GM23338 (cell line): ENCODE data around the gene CCDC93. TPM values are rescaled to one million over a fixed set of nuclear protein-coding genes. Genes with fewer than 3 reads are reported as not detected.

Source experiments
- ATAC-seq: fragments of 200-7000 bp; cut with Tn5 transposase; 3 replicates; pipeline ENCODE4 v1.9.1; 2020
- DNase-seq: peaks from one replicate; pipeline ENCODE4 v3.0.0-alpha.2; 2015; ENCODE audit warnings: low spot score
- H2AFZ ChIP-seq: fragments of 200-600 bp; sonication (generic); 2 replicates; pipeline ENCODE4 v1.8.0; 2016; ENCODE audit warnings: antibody characterized with exemption, mild to moderate bottlenecking, moderate library complexity
- H3F3A ChIP-seq: fragments of 200-600 bp; sonication (generic); replicated peaks from 2 replicates; pipeline ENCODE4 v1.8.0; 2017; ENCODE audit warnings: antibody characterized with exemption, mixed run types, low read depth
- H3K27ac ChIP-seq: fragments of 200-600 bp; sonication (generic); 2 replicates; pipeline ENCODE4 v1.6.1; 2016; ENCODE audit warnings: low read depth
- H3K27me3 ChIP-seq: fragments of 200-600 bp; sonication (generic); 2 replicates; pipeline ENCODE4 v1.8.0; 2016; ENCODE audit warnings: mild to moderate bottlenecking, mixed run types, moderate library complexity; ENCODE audit not compliant: insufficient read depth
- H3K36me3 ChIP-seq: fragments of 200-600 bp; sonication (generic); 2 replicates; pipeline ENCODE4 v1.8.0; 2016; ENCODE audit warnings: mild to moderate bottlenecking; ENCODE audit not compliant: insufficient read depth
- H3K4me1 ChIP-seq: fragments of 200-600 bp; sonication (generic); 2 replicates; pipeline ENCODE4 v1.8.0; 2016; ENCODE audit warnings: mild to moderate bottlenecking, moderate library complexity; ENCODE audit not compliant: insufficient read depth
- H3K4me2 ChIP-seq: fragments of 200-600 bp; sonication (generic); 2 replicates; pipeline ENCODE4 v1.7.1; 2017; ENCODE audit warnings: mixed run types
- H3K4me3 ChIP-seq: fragments of 200-600 bp; sonication (generic); 2 replicates; pipeline ENCODE4 v1.6.1; 2016; ENCODE audit warnings: mixed run types
- H3K79me2 ChIP-seq: fragments of 200-600 bp; sonication (generic); replicated peaks from 2 replicates; pipeline ENCODE4 v1.8.0; 2017; ENCODE audit warnings: mild to moderate bottlenecking; ENCODE audit not compliant: insufficient read depth
- H3K9me2 ChIP-seq: fragments of 200-600 bp; sonication (generic); 2 replicates; pipeline ENCODE4 v1.8.0; 2017; ENCODE audit not compliant: insufficient read depth
- H4K20me1 ChIP-seq: fragments of 200-600 bp; sonication (generic); replicated peaks from 2 replicates; pipeline ENCODE4 v1.8.0; 2017; ENCODE audit warnings: mild to moderate bottlenecking; ENCODE audit not compliant: insufficient read depth
- H3K27ac Mint-ChIP-seq: 2 replicates; pipeline ENCODE4 v1.8.0; 2020; ENCODE audit warnings: inconsistent platforms, mild to moderate bottlenecking, moderate library complexity, mixed read lengths
- H3K27me3 Mint-ChIP-seq: 3 replicates; pipeline ENCODE4 v1.8.0; 2022; ENCODE audit warnings: low read depth, mild to moderate bottlenecking, moderate library complexity, mixed read lengths, inconsistent platforms; ENCODE audit not compliant: insufficient read depth, poor library complexity
- H3K36me3 Mint-ChIP-seq: 3 replicates; pipeline ENCODE4 v1.8.0; 2021; ENCODE audit warnings: low read depth, mild to moderate bottlenecking, inconsistent platforms, moderate library complexity, mixed read lengths
- H3K4me1 Mint-ChIP-seq: 3 replicates; pipeline ENCODE4 v1.8.0; 2020; ENCODE audit warnings: mild to moderate bottlenecking, inconsistent platforms, mixed read lengths
- H3K4me3 Mint-ChIP-seq: 3 replicates; pipeline ENCODE4 v1.8.0; 2021; ENCODE audit warnings: moderate library complexity, mild to moderate bottlenecking, inconsistent platforms, mixed read lengths
- H3K9me3 Mint-ChIP-seq: 3 replicates; pipeline ENCODE4 v1.8.0; 2020; ENCODE audit warnings: moderate library complexity, mild to moderate bottlenecking, inconsistent platforms, mixed read lengths
- CREB1 ChIP-seq: fragments of 250-450 bp; sonication (Bioruptor Pico); IDR thresholded peaks from 2 replicates; pipeline ENCODE4 v1.5.0; 2020; ENCODE audit warnings: low read depth, mild to moderate bottlenecking, moderate library complexity
- CTCF ChIP-seq, 2 experiments: fragments of 200-600 bp in 1 of 2; sonication (generic) in 1 of 2; conservative IDR thresholded peaks; 2 replicates each; pipeline versions ENCODE4 v1.5.1 to v1.6.1; 2016 to 2017; ENCODE audit warnings: antibody characterized with exemption in 2 of 2, low read depth in 2 of 2, mild to moderate bottlenecking in 2 of 2, moderate library complexity in 1 of 2
- EZH2 ChIP-seq: fragments of 200-600 bp; sonication (generic); IDR thresholded peaks from one replicate; pipeline ENCODE4 v1.8.0; 2017; ENCODE audit warnings: antibody characterized with exemption, mild to moderate bottlenecking, low read depth; ENCODE audit not compliant: unreplicated experiment
- EZH2phosphoT487 ChIP-seq: fragments of 200-600 bp; sonication (generic); IDR thresholded peaks from one replicate; pipeline ENCODE4 v1.8.1; 2018; ENCODE audit warnings: antibody characterized with exemption; ENCODE audit not compliant: unreplicated experiment
- JUNB ChIP-seq: IDR thresholded peaks from one replicate; pipeline ENCODE4 v1.6.1; 2016; ENCODE audit warnings: antibody characterized with exemption; ENCODE audit not compliant: unreplicated experiment
- NANOG ChIP-seq: IDR thresholded peaks from 2 replicates; pipeline ENCODE4 v1.6.1; 2016; ENCODE audit warnings: antibody characterized with exemption, borderline replicate concordance
- POLR2AphosphoS5 ChIP-seq: IDR thresholded peaks from 2 replicates; pipeline ENCODE4 v1.6.1; 2016; ENCODE audit warnings: antibody characterized with exemption, low read depth
- STAT1 ChIP-seq: IDR thresholded peaks from one replicate; pipeline ENCODE4 v1.6.1; 2016; ENCODE audit warnings: antibody characterized with exemption; ENCODE audit not compliant: unreplicated experiment
- ZNF114 ChIP-seq: fragments of 250-450 bp; sonication (Bioruptor Pico); IDR thresholded peaks from 2 replicates; pipeline ENCODE4 v1.5.0; 2020; ENCODE audit warnings: mild to moderate bottlenecking, moderate library complexity
- ZNF331 ChIP-seq: fragments of 250-450 bp; sonication (Bioruptor Pico); IDR thresholded peaks from 2 replicates; pipeline ENCODE4 v1.5.0; 2020; ENCODE audit warnings: low read depth, mild to moderate bottlenecking, moderate library complexity
- polyA plus RNA-seq: library from polyadenylated mRNA; unstranded; fragments of >200 nt; fragmentation: Nextera tagmentation; extraction: Ambion mirVana; gene quantifications from 2 replicates; pipeline ENCODE4 v1.2.1, GENCODE V29; 2016
- total RNA-seq: library from RNA; depleted of rRNA; stranded (reverse); fragments of >200 nt; shearing (Covaris generic); gene quantifications from 2 replicates; pipeline ENCODE4 v1.2.3, GENCODE V29; 2014
- TF ChIP-seq, protein P1 (sequence below): IDR thresholded peaks from 2 replicates; pipeline ENCODE4 v1.6.1; 2016; ENCODE audit warnings: antibody characterized with exemption
- TF ChIP-seq, protein P2 (sequence below): fragments of 250-450 bp; sonication (Bioruptor Pico); IDR thresholded peaks from 2 replicates; pipeline ENCODE4 v1.5.0; 2020; ENCODE audit warnings: mild to moderate bottlenecking, moderate library complexity
- TF ChIP-seq, protein P3 (sequence below): IDR thresholded peaks from one replicate; pipeline ENCODE4 v1.6.1; 2018; ENCODE audit warnings: antibody characterized with exemption; ENCODE audit not compliant: unreplicated experiment

Gene CCDC93
- total and polyA plus RNA-seq, 2 experiments from 2014 or later = 13.1 to 16.8 TPM

- Histone ChIP-seq H3F3A (no peaks in the 10 kb centered on the region), H3K27me3 (peaks cover 58% of the 10 kb centered on the region), H3K27ac (no peak overlapping the region), H3K4me3 (no peak overlapping the region), H3K36me3 (no peaks in the 10 kb centered on the region), H2AFZ (no peak overlapping the region), H3K4me1 (peaks cover 15% of the 10 kb centered on the region), H3K4me2 (no peak overlapping the region), H3K9me2 (no peaks in the 10 kb centered on the region), H4K20me1 (no peaks in the 10 kb centered on the region; the same call in 1 of the 2 replicates), H3K79me2 (peaks cover 12% of the 10 kb centered on the region)
- no peak overlapping the region for H3K4me3 Mint-ChIP-seq
- H3K27ac Mint-ChIP-seq = no peak overlapping the region
- TF ChIP-seq, protein P1, sequence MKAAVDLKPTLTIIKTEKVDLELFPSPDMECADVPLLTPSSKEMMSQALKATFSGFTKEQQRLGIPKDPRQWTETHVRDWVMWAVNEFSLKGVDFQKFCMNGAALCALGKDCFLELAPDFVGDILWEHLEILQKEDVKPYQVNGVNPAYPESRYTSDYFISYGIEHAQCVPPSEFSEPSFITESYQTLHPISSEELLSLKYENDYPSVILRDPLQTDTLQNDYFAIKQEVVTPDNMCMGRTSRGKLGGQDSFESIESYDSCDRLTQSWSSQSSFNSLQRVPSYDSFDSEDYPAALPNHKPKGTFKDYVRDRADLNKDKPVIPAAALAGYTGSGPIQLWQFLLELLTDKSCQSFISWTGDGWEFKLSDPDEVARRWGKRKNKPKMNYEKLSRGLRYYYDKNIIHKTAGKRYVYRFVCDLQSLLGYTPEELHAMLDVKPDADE = no peak
- TF ChIP-seq CREB1 (no peak), EZH2 (no peak), ZNF114 (CRISPR knock-in tag) (no peak), JUNB (no peak), ZNF331 (CRISPR knock-in tag) (no peak), STAT1 (no peak), NANOG (no peak), POLR2AphosphoS5 (no peak), CTCF (conservative IDR thresholded peaks at IDR 0.05; ENCODE audit: low read depth in 2 of 2) (no peak), EZH2phosphoT487 (no peak)
- TF ChIP-seq, protein P2, sequence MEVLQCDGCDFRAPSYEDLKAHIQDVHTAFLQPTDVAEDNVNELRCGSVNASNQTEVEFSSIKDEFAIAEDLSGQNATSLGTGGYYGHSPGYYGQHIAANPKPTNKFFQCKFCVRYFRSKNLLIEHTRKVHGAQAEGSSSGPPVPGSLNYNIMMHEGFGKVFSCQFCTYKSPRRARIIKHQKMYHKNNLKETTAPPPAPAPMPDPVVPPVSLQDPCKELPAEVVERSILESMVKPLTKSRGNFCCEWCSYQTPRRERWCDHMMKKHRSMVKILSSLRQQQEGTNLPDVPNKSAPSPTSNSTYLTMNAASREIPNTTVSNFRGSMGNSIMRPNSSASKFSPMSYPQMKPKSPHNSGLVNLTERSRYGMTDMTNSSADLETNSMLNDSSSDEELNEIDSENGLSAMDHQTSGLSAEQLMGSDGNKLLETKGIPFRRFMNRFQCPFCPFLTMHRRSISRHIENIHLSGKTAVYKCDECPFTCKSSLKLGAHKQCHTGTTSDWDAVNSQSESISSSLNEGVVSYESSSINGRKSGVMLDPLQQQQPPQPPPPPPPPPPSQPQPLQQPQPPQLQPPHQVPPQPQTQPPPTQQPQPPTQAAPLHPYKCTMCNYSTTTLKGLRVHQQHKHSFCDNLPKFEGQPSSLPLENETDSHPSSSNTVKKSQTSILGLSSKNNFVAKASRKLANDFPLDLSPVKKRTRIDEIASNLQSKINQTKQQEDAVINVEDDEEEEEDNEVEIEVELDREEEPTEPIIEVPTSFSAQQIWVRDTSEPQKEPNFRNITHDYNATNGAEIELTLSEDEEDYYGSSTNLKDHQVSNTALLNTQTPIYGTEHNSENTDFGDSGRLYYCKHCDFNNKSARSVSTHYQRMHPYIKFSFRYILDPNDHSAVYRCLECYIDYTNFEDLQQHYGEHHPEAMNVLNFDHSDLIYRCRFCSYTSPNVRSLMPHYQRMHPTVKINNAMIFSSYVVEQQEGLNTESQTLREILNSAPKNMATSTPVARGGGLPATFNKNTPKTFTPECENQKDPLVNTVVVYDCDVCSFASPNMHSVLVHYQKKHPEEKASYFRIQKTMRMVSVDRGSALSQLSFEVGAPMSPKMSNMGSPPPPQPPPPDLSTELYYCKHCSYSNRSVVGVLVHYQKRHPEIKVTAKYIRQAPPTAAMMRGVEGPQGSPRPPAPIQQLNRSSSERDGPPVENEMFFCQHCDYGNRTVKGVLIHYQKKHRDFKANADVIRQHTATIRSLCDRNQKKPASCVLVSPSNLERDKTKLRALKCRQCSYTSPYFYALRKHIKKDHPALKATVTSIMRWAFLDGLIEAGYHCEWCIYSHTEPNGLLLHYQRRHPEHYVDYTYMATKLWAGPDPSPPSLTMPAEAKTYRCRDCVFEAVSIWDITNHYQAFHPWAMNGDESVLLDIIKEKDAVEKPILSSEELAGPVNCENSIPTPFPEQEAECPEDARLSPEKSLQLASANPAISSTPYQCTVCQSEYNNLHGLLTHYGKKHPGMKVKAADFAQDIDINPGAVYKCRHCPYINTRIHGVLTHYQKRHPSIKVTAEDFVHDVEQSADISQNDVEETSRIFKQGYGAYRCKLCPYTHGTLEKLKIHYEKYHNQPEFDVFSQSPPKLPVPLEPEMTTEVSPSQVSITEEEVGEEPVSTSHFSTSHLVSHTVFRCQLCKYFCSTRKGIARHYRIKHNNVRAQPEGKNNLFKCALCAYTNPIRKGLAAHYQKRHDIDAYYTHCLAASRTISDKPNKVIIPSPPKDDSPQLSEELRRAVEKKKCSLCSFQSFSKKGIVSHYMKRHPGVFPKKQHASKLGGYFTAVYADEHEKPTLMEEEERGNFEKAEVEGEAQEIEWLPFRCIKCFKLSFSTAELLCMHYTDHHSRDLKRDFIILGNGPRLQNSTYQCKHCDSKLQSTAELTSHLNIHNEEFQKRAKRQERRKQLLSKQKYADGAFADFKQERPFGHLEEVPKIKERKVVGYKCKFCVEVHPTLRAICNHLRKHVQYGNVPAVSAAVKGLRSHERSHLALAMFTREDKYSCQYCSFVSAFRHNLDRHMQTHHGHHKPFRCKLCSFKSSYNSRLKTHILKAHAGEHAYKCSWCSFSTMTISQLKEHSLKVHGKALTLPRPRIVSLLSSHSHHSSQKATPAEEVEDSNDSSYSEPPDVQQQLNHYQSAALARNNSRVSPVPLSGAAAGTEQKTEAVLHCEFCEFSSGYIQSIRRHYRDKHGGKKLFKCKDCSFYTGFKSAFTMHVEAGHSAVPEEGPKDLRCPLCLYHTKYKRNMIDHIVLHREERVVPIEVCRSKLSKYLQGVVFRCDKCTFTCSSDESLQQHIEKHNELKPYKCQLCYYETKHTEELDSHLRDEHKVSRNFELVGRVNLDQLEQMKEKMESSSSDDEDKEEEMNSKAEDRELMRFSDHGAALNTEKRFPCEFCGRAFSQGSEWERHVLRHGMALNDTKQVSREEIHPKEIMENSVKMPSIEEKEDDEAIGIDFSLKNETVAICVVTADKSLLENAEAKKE (CRISPR knock-in tag) = no peak
- TF ChIP-seq, protein P3, sequence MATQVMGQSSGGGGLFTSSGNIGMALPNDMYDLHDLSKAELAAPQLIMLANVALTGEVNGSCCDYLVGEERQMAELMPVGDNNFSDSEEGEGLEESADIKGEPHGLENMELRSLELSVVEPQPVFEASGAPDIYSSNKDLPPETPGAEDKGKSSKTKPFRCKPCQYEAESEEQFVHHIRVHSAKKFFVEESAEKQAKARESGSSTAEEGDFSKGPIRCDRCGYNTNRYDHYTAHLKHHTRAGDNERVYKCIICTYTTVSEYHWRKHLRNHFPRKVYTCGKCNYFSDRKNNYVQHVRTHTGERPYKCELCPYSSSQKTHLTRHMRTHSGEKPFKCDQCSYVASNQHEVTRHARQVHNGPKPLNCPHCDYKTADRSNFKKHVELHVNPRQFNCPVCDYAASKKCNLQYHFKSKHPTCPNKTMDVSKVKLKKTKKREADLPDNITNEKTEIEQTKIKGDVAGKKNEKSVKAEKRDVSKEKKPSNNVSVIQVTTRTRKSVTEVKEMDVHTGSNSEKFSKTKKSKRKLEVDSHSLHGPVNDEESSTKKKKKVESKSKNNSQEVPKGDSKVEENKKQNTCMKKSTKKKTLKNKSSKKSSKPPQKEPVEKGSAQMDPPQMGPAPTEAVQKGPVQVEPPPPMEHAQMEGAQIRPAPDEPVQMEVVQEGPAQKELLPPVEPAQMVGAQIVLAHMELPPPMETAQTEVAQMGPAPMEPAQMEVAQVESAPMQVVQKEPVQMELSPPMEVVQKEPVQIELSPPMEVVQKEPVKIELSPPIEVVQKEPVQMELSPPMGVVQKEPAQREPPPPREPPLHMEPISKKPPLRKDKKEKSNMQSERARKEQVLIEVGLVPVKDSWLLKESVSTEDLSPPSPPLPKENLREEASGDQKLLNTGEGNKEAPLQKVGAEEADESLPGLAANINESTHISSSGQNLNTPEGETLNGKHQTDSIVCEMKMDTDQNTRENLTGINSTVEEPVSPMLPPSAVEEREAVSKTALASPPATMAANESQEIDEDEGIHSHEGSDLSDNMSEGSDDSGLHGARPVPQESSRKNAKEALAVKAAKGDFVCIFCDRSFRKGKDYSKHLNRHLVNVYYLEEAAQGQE = no peak
- H3K9me3 Mint-ChIP-seq = no peaks in the 10 kb centered on the region; the same call in 2 of the 3 replicates
- ATAC-seq = no peak
- H3K4me1 Mint-ChIP-seq = peaks cover 22% of the 10 kb centered on the region
- H3K27me3 Mint-ChIP-seq = peaks cover 37% of the 10 kb centered on the region
- no peaks in the 10 kb centered on the region; the same call in 2 of the 3 replicates for H3K36me3 Mint-ChIP-seq
- DNase-seq = no peak
Measured at GRCh38 chr2:118016911-118017310, 3.0 kb upstream of the CCDC93 start.
